ENCODE results near the gene AJM1.

DNA sequence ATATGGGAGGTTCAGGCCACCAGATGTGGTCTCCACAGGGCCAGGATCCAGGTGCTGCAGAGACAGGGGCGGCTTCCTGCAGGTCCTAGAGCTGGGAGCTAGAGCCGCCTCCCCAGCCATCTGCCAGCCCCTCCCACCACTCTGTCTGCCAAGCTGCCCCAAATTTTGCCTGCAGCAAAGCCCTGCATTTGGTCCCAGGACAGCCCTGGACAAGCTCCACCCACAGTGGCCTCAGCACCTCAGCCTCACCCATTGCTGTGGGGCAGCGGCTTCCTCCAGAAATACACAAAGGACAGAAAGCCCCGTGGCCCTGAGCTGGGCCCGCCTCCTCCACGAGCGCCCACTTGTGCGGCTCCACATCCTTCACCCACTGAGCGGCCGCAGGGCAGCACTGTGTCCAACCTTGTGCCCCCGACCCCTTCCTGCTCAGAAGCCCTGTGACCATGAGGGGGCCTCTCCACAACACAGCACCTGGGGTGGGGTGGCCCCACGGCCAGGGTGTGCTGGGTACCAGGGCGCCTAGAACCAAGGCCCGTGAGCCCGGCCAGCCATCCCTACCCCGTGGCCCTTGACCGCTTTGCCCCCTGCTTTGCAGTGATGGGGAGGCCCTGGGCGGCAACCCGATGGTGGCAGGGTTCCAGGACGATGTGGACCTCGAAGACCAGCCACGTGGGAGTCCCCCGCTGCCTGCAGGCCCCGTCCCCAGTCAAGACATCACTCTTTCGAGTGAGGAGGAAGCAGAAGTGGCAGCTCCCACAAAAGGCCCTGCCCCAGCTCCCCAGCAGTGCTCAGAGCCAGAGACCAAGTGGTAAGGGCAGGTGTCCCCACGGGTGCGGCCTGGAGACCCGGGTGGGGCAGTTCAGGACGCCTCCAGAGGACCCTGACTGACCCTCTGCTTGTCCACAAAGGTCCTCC lies 3.7 kb upstream of the AJM1 start:
- TF ChIP-seq EZH2 (IDR thresholded peaks at IDR 0.05) (no peak), POLR2AphosphoS5 (IDR thresholded peaks at IDR 0.05; ENCODE audit: borderline replicate concordance, low read depth, low read length) (no peak)

Measured in SK-N-MC (cell line).